A549 (cell line): ENCODE data around the gene BLCAP. TPM values are rescaled to one million over a fixed set of nuclear protein-coding genes. Genes with fewer than 3 reads are reported as not detected.

Experiments
- ATAC-seq, 2 experiments: fragments of 200-7000 bp in 1 of 2; fragments of >200 bp in 1 of 2; cut with Nextera tagmentation in 1 of 2; cut with Tn5 transposase in 1 of 2; 3 replicates each; pipeline versions ENCODE4 v1.8.0 to v1.9.1; 2018 to 2020; ENCODE audit warnings: mild to moderate bottlenecking in 1 of 2, moderate library complexity in 1 of 2
- CTCF ChIA-PET: fragments of 300-600 bp; sonication (Branson Sonifier 250); formaldehyde crosslinking; extraction: SDS; loops from one replicate; lab custom pipeline; 2021; ENCODE audit warnings: antibody characterized with exemption, inconsistent platforms; lab: Yijun Ruan, JAX
- POLR2A ChIA-PET: fragments of 350-600 bp; formaldehyde crosslinking; extraction: SDS; loops from one replicate; lab custom pipeline; 2021; ENCODE audit warnings: antibody characterized with exemption, inconsistent platforms; lab: Yijun Ruan, JAX
- DNase-seq, 2 experiments: peaks; one replicate each; pipeline versions ENCODE4 v3.0.0 to v3.0.0-alpha.2; 2011 to 2016; ENCODE audit warnings: low read depth in 1 of 2, low spot score in 1 of 2
- FAIRE-seq: peaks from 2 replicates; lab custom pipeline; 2011; peaks lifted over from hg19 to GRCh38; lab: Jason Lieb, UNC
- H3K27ac ChIP-seq, 2 experiments: fragments of >200 bp; sonication (Bioruptor Twin); formaldehyde crosslinking; 3 replicates each; pipeline ENCODE4 v1.5.1; 2016 to 2017
- H3K4me1 ChIP-seq: fragments of >200 bp; sonication (Bioruptor Twin); formaldehyde crosslinking; 3 replicates; pipeline ENCODE4 v1.6.1; 2016
- H3K4me2 ChIP-seq: fragments of >200 bp; sonication (Bioruptor Twin); formaldehyde crosslinking; 3 replicates; pipeline ENCODE4 v1.6.1; 2016
- H3K4me3 ChIP-seq: fragments of >200 bp; sonication (Bioruptor Twin); formaldehyde crosslinking; 3 replicates; pipeline ENCODE4 v1.5.1; 2016
- H3K9me3 ChIP-seq: fragments of >200 bp; sonication (Bioruptor Twin); formaldehyde crosslinking; 3 replicates; pipeline ENCODE4 v1.6.1; 2016
- ATOH8 ChIP-seq: fragments of 250-450 bp; sonication (Bioruptor Pico); IDR thresholded peaks from 2 replicates; pipeline ENCODE4 v1.5.0; 2020; ENCODE audit warnings: low read depth, mild to moderate bottlenecking, moderate library complexity
- BHLHE40 ChIP-seq: IDR thresholded peaks from 2 replicates; pipeline ENCODE4 v1.6.1; 2012; ENCODE audit warnings: low read depth, low read length, inconsistent platforms
- CBX2 ChIP-seq: fragments of 200-600 bp; sonication (generic); IDR thresholded peaks from 2 replicates; pipeline ENCODE4 v1.6.1; 2016; ENCODE audit warnings: low read depth, mild to moderate bottlenecking, borderline replicate concordance
- CHD2 ChIP-seq: fragments of 150-350 bp; IDR thresholded peaks from 2 replicates; pipeline ENCODE4 v1.6.1; 2014; ENCODE audit warnings: low read length; ENCODE audit not compliant: partially characterized antibody
- CTCF ChIP-seq: fragments of >200 bp; sonication (Bioruptor Twin); formaldehyde crosslinking; IDR thresholded peaks from 3 replicates; pipeline ENCODE4 v1.5.1; 2016
- E2F6 ChIP-seq: IDR thresholded peaks from 2 replicates; pipeline ENCODE4 v1.6.1; 2012; ENCODE audit warnings: low read depth, borderline replicate concordance
- FOSB ChIP-seq: fragments of 250-450 bp; sonication (Bioruptor Pico); IDR thresholded peaks from 2 replicates; pipeline ENCODE4 v1.5.0; 2020; ENCODE audit warnings: mild to moderate bottlenecking, moderate library complexity
- FOSL2 ChIP-seq, 2 experiments: fragments of 450-650 bp in 1 of 2; fragments of >200 bp in 1 of 2; sonication (Bioruptor Twin) in 1 of 2; formaldehyde crosslinking; IDR thresholded peaks; 2 replicates each; pipeline versions ENCODE4 v1.5.0 to v1.6.1; 2016 to 2020; ENCODE audit warnings: mild to moderate bottlenecking in 1 of 2, moderate library complexity in 1 of 2
- FOXS1 ChIP-seq: fragments of 250-450 bp; sonication (Bioruptor Pico); IDR thresholded peaks from 2 replicates; pipeline ENCODE4 v1.5.0; 2020; ENCODE audit warnings: mild to moderate bottlenecking, moderate library complexity
- HMGXB4 ChIP-seq: fragments of 250-450 bp; sonication (Bioruptor Pico); IDR thresholded peaks from 2 replicates; pipeline ENCODE4 v1.5.0; 2021; ENCODE audit warnings: mild to moderate bottlenecking, moderate library complexity, borderline replicate concordance
- HOXB13 ChIP-seq: fragments of 250-450 bp; sonication (Bioruptor Pico); IDR thresholded peaks from 2 replicates; pipeline ENCODE4 v1.5.0; 2020; ENCODE audit warnings: low read depth, mild to moderate bottlenecking, moderate library complexity
- MAFK ChIP-seq: fragments of 450-650 bp; IDR thresholded peaks from 2 replicates; pipeline ENCODE4 v1.6.1; 2014; ENCODE audit not compliant: partially characterized antibody
- MAZ ChIP-seq: fragments of 150-350 bp; IDR thresholded peaks from 2 replicates; pipeline ENCODE4 v1.6.1; 2014; ENCODE audit warnings: antibody characterized with exemption, low read depth, low read length, borderline replicate concordance
- NFE2L2 ChIP-seq: fragments of 150-350 bp; conservative IDR thresholded peaks from 2 replicates; pipeline ENCODE4 v1.6.1; 2014; ENCODE audit warnings: low read length
- NR3C1 ChIP-seq: fragments of >200 bp; sonication (Bioruptor Twin); formaldehyde crosslinking; IDR thresholded peaks from 3 replicates; pipeline ENCODE4 v1.6.1; 2017
- POLR2A ChIP-seq: IDR thresholded peaks from 2 replicates; pipeline ENCODE4 v1.6.1; 2012; ENCODE audit warnings: mild to moderate bottlenecking, low read length
- RAD21 ChIP-seq, 2 experiments: fragments of >200 bp in 1 of 2; sonication (Bioruptor Twin) in 1 of 2; formaldehyde crosslinking in 1 of 2; IDR thresholded peaks in 1 of 2; conservative IDR thresholded peaks in 1 of 2; 2 replicates in 1 of 2; 3 replicates in 1 of 2; pipeline ENCODE4 v1.6.1; 2012 to 2018; ENCODE audit warnings: inconsistent platforms in 1 of 2
- RARB ChIP-seq: fragments of 250-450 bp; sonication (Bioruptor Pico); IDR thresholded peaks from 2 replicates; pipeline ENCODE4 v1.8.0; 2021; ENCODE audit warnings: mild to moderate bottlenecking, moderate library complexity
- RCOR1 ChIP-seq: fragments of 150-350 bp; IDR thresholded peaks from 2 replicates; pipeline ENCODE4 v1.6.1; 2014; ENCODE audit warnings: antibody characterized with exemption, low read length, low read depth
- REST ChIP-seq: fragments of 200-600 bp; sonication (generic); IDR thresholded peaks from 2 replicates; pipeline ENCODE4 v1.6.1; 2016; ENCODE audit warnings: antibody characterized with exemption, mild to moderate bottlenecking, moderate library complexity
- RFX5 ChIP-seq: fragments of 450-650 bp; IDR thresholded peaks from 2 replicates; pipeline ENCODE4 v1.7.1; 2014; ENCODE audit warnings: antibody characterized with exemption, mild to moderate bottlenecking, moderate library complexity
- SREBF2 ChIP-seq: fragments of 450-650 bp; IDR thresholded peaks from 2 replicates; pipeline ENCODE4 v1.6.1; 2014; ENCODE audit warnings: mild to moderate bottlenecking, moderate library complexity
- TFCP2L1 ChIP-seq: fragments of 250-450 bp; sonication (Bioruptor Pico); IDR thresholded peaks from 2 replicates; pipeline ENCODE4 v1.5.0; 2021; ENCODE audit warnings: mild to moderate bottlenecking
- ZC3H11A ChIP-seq: fragments of 450-650 bp; IDR thresholded peaks from 2 replicates; pipeline ENCODE4 v1.6.1; 2014; ENCODE audit warnings: antibody characterized with exemption, mild to moderate bottlenecking
- ZSCAN20 ChIP-seq: fragments of 250-450 bp; sonication (Bioruptor Pico); IDR thresholded peaks from 2 replicates; pipeline ENCODE4 v1.8.0; 2022; ENCODE audit warnings: mild to moderate bottlenecking, moderate library complexity
- WGBS: methylation state at CpG from one replicate; pipeline ENCODE4 v1.1.6; 2017; ENCODE audit errors: missing lambda C conversion rate; 5-methylcytosine and 5-hydroxymethylcytosine counted together
- polyA plus RNA-seq, 4 experiments: library from polyadenylated mRNA; depleted of rRNA in 3 of 4; stranded (reverse); fragments of >200 nt; fragmentation: RNase III in 1 of 4; extraction: RNeasy Plus Mini Kit Qiagen cat#74134 plus additional on column Dnase treatment in 1 of 4; gene quantifications; 2 replicates in 3 of 4; 3 replicates in 1 of 4; pipeline ENCODE4 v1.2.3, GENCODE V29; 2011 to 2017

Gene BLCAP
- polyA plus RNA-seq, 2 of the 4 experiments (the other 2 are of a cell fraction) = 30.3 to 49.0 TPM

- DNase-seq = no peak
- 86% methylated on average over 7 of the region's 7 CpGs for WGBS
- no peak for FAIRE-seq
- no peak for ATAC-seq
- TF ChIP-seq ATOH8 (CRISPR knock-in tag) = no peak
- TF ChIP-seq FOSB (CRISPR knock-in tag) = no peak
- TF ChIP-seq FOSL2 (IDR thresholded peaks at IDR 0.05) = no peak
- TF ChIP-seq FOSL2 (CRISPR knock-in tag; IDR thresholded peaks at IDR 0.05) = no peak
- TF ChIP-seq RCOR1 = no peak
- no peak for TF ChIP-seq POLR2A
- TF ChIP-seq MAFK = no peak
- POLR2A ChIA-PET = no interaction called here
- CTCF ChIA-PET = interaction anchor here (0.5 to 1.0 kb wide), 2 partner anchors 31 to 133 kb away, joined by 3 read pairs; no protein-coding TSS in a partner anchor
- no peaks in the 10 kb centered on the region for H3K9me3 ChIP-seq
- peaks cover 3% of the 10 kb centered on the region; the same call in 1 of the 3 replicates for H3K4me1 ChIP-seq
- no peak overlapping the region for H3K27ac ChIP-seq
- no peak overlapping the region for H3K4me2 ChIP-seq
- H3K4me3 ChIP-seq = no peak overlapping the region
Observed at GRCh38 chr20:37518059-37518458, 9.6 kb downstream of the BLCAP start.

- 87% methylated on average over 13 of the region's 13 CpGs for WGBS
- ATAC-seq (no peak), DNase-seq (no peak), FAIRE-seq (no peak)
- Histone ChIP-seq H3K9me3 (no peaks in the 10 kb centered on the region), H3K4me3 (no peak overlapping the region), H3K27ac (no peak overlapping the region), H3K4me2 (no peak overlapping the region), H3K4me1 (no peaks in the 10 kb centered on the region; the same call in 2 of the 3 replicates)
- ChIA-PET POLR2A (no interaction called here), CTCF (interaction anchor here (0.5 to 2.7 kb wide), 4 partner anchors 17 to 132 kb away, joined by 3 to 9 read pairs (median 3); no protein-coding TSS in a partner anchor)
- no peak for TF ChIP-seq REST
- TF ChIP-seq CHD2 = no peak
- TF ChIP-seq RAD21 (conservative IDR thresholded peaks at IDR 0.05 in 1 of 2, IDR thresholded peaks at IDR 0.05 in 1 of 2) = no peak
- no peak for TF ChIP-seq BHLHE40
- no peak for TF ChIP-seq NFE2L2
- TF ChIP-seq E2F6 = no peak
- TF ChIP-seq NR3C1 = no peak
- TF ChIP-seq CTCF = no peak
- no peak for TF ChIP-seq ZSCAN20
- TF ChIP-seq SREBF2 = no peak
- TF ChIP-seq FOSB (CRISPR knock-in tag) = no peak
- TF ChIP-seq FOXS1 = no peak
- no peak for TF ChIP-seq CBX2
- TF ChIP-seq MAZ = no peak
- TF ChIP-seq TFCP2L1 (CRISPR knock-in tag) = no peak
- TF ChIP-seq RARB (CRISPR knock-in tag) = no peak
- TF ChIP-seq HMGXB4 = no peak
- no peak for TF ChIP-seq RFX5
- no peak for TF ChIP-seq HOXB13
- no peak for TF ChIP-seq ZC3H11A
Observed at GRCh38 chr20:37516811-37517750, 10.6 kb downstream of the BLCAP start.
